ENCODE results near the gene CDKN2D.
"Not testable (repeated sequence)": the region's sequence is repeated elsewhere in the genome, so short reads cannot be mapped to it uniquely, and the experiment has no call there.

The CDKN2D gene

GRCh38 chr19:10551698-10552301 lies 17.0 kb downstream of the CDKN2D start:
- DNase-seq (ENCODE audit: insufficient read length, low spot score): no peak
- TF ChIP-seq CTCF (IDR thresholded peaks at IDR 0.05; ENCODE audit: insufficient read depth, missing control alignments): peak; percentile 38
- FAIRE-seq: no peak

- not testable (repeated sequence) for DNase-seq (ENCODE audit: insufficient read length, low spot score); FAIRE-seq
Measured at GRCh38 chr19:10551006-10551405, 17.8 kb downstream of the CDKN2D start.

DNA sequence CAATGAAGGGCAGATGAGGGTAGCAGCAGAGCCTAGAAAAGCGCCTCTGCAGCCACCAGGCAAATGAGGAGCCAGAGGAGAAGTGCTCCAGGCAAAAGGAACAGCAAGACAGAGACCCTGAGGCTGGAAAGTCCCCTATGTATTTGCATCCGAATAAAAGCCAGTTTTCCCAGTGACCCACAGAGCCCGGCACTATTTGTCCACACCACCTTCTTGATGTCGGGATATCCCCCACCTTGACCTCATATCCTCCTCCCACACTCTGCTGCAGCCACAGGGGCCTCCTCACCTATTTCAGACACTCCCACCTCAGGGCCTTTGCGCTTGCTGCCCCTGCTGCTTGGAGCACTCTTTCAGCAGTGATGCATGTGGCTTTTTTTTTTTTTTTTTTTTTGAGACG lies 18.4 kb downstream of the CDKN2D start:
- no peak for TF ChIP-seq CTCF (IDR thresholded peaks at IDR 0.05; ENCODE audit: insufficient read depth, missing control alignments)
- DNase-seq (ENCODE audit: insufficient read length, low spot score) (no peak), FAIRE-seq (no peak)

- no peak for DNase-seq (ENCODE audit: insufficient read length, low spot score)
- no peak for TF ChIP-seq CTCF (IDR thresholded peaks at IDR 0.05; ENCODE audit: insufficient read depth, missing control alignments)
- FAIRE-seq: no peak
Measured at GRCh38 chr19:10549733-10550132, 19.0 kb downstream of the CDKN2D start.

- TF ChIP-seq CTCF (IDR thresholded peaks at IDR 0.05; ENCODE audit: insufficient read depth, missing control alignments): no peak
- no peak for FAIRE-seq
Measured at GRCh38 chr19:10548746-10549276, 20.0 kb downstream of the CDKN2D start.

GRCh38 chr19:10546817-10547216 lies 22.0 kb downstream of the CDKN2D start:
- FAIRE-seq: no peak
- DNase-seq (ENCODE audit: insufficient read length, low spot score): no peak
- no peak for TF ChIP-seq CTCF (IDR thresholded peaks at IDR 0.05; ENCODE audit: insufficient read depth, missing control alignments)

More at GRCh38 chr19:10548746-10549276, 20.0 kb downstream of the CDKN2D start:
- DNase-seq (ENCODE audit: insufficient read length, low spot score): no peak

GRCh38 chr19:10544753-10545251 lies 24.0 kb downstream of the CDKN2D start:
- FAIRE-seq: no peak
- TF ChIP-seq CTCF (IDR thresholded peaks at IDR 0.05; ENCODE audit: insufficient read depth, missing control alignments): no peak
- DNase-seq (ENCODE audit: insufficient read length, low spot score): no peak
